A549 treated with ZK216348 at 1 μM for 4 hours (cell line): ENCODE measurements around the gene C10orf67. TPM values are rescaled to one million over a fixed set of nuclear protein-coding genes. Genes with fewer than 3 reads are reported as not detected.

Experiments
- total RNA-seq: library from RNA; stranded (reverse); fragments of 200-300 nt; extraction: Qiagen RNA extraction; gene quantifications from 5 replicates; pipeline ENCODE4 v1.2.3, GENCODE V29; 2022; ENCODE audit warnings: low read depth

C10orf67 gene
- total RNA-seq = 0.06 TPM in 1 of 5 replicates, not detected in the others

GRCh38 chr10:23344241-23344841 is at the start of gene C10orf67:
Gene C10orf67 (minus strand): TSS chr10:23344797. CDS start chr10:23344774, 23 bp downstream.

GRCh38 chr10:23191764-23192711 is 152.6 kb downstream of the C10orf67 start, which contains the start of gene PTF1A:
Gene PTF1A (plus strand): TSS chr10:23192312. CDS start chr10:23192531, 219 bp downstream.

Other genes with a start within 250 kb of the C10orf67 start
- 10.4 to 17.3 TPM (median 13.9 TPM) in 5 replicates for gene MSRB2, start 249.2 kb downstream of the C10orf67 start, total RNA-seq
- gene PTF1A, start 152.5 kb downstream of the C10orf67 start, total RNA-seq = not detected in 5 replicates
- gene OTUD1, start 94.3 kb upstream of the C10orf67 start, total RNA-seq = 2.6 to 5.1 TPM (median 3.6 TPM) in 5 replicates